ENCODE results near the gene ZC3H10. TPM values are rescaled to one million over a fixed set of nuclear protein-coding genes. Genes with fewer than 3 reads are reported as not detected.
A peak's percentile ranks its signal among the peaks of the same experiment; 100 is the strongest.

ZC3H10 gene
- total RNA-seq, 1 experiment from 2014 or later = 5.6 TPM

GRCh38 chr12:56129206-56129941, 11.3 kb downstream of the ZC3H10 start:
- H3F3A ChIP-seq (ENCODE audit: low read length, unreplicated experiment) = no peaks in the 10 kb centered on the region
- H3K9me3 ChIP-seq (ENCODE audit: low read length) = no peaks in the 10 kb centered on the region
- no peak for TF ChIP-seq EZH2 (IDR thresholded peaks at IDR 0.05; ENCODE audit: low read length, unreplicated experiment)
- no peak for TF ChIP-seq EZH2phosphoT487 (IDR thresholded peaks at IDR 0.05; ENCODE audit: borderline replicate concordance, low read length)
- TF ChIP-seq CTCF (conservative IDR thresholded peaks at IDR 0.05; ENCODE audit: low read depth, low read length) = no peak
- CTCF ChIA-PET = no interaction called here
- peak overlapping the region; percentile 100 for H3K4me2 ChIP-seq (ENCODE audit: low read length)
- H3K4me3 ChIP-seq (ENCODE audit: low read length) = peak overlapping the region; percentile 96
- intact Hi-C loops (cut with micrococcal nuclease) = no loop called here
- H3K9me2 ChIP-seq (replicated peaks; ENCODE audit: low read length) = no peaks in the 10 kb centered on the region
- peak overlapping the region; percentile 85 for H2AFZ ChIP-seq (ENCODE audit: low read length)
- DNase-seq = peak; percentile 62
- BruUV-seq (replicated peaks) = no TSS peak
- no peaks in the 10 kb centered on the region for H3K27me3 ChIP-seq (ENCODE audit: low read length)
- peak; percentile 36 for ATAC-seq
- peaks cover 25% of the 10 kb centered on the region for H3K79me2 ChIP-seq (ENCODE audit: low read length)
- peak overlapping the region; percentile 84 for H3K9ac ChIP-seq (ENCODE audit: low read length)
- POLR2A ChIA-PET (ENCODE audit: unreplicated experiment) = interaction anchor here (0.6 to 0.7 kb wide), 3 partner anchors 29 to 222 kb away, joined by 4 to 6 read pairs (median 5); partner anchors contain the start of gene MYL6
- peaks cover 27% of the 10 kb centered on the region for H3K4me1 ChIP-seq (ENCODE audit: insufficient read depth, low read length)
- no peaks in the 10 kb centered on the region for H4K20me1 ChIP-seq (ENCODE audit: low read length)
- no peak overlapping the region; the same call in 1 of the 2 replicates for H3K27ac ChIP-seq (ENCODE audit: low read length)
- H3K36me3 ChIP-seq (ENCODE audit: low read depth, low read length) = peaks cover 32% of the 10 kb centered on the region

- H3K9ac ChIP-seq (ENCODE audit: low read length) = no peak overlapping the region
- peaks cover 25% of the 10 kb centered on the region for H3K79me2 ChIP-seq (ENCODE audit: low read length)
- peaks cover 32% of the 10 kb centered on the region for H3K36me3 ChIP-seq (ENCODE audit: low read depth, low read length)
- no peaks in the 10 kb centered on the region for H3K27me3 ChIP-seq (ENCODE audit: low read length)
- peak overlapping the region; percentile 96; the same call in 1 of the 2 replicates for H3K4me3 ChIP-seq (ENCODE audit: low read length)
- H4K20me1 ChIP-seq (ENCODE audit: low read length) = no peaks in the 10 kb centered on the region
- no peaks in the 10 kb centered on the region for H3K9me2 ChIP-seq (replicated peaks; ENCODE audit: low read length)
- DNase-seq (no peak), ATAC-seq (no peak)
- peak overlapping the region; percentile 100 for H3K4me2 ChIP-seq (ENCODE audit: low read length)
- no TSS peak for BruUV-seq (replicated peaks)
- ChIA-PET POLR2A (ENCODE audit: unreplicated experiment) (interaction anchor here (0.6 kb wide), 1 partner anchor 223 kb away, joined by 5 read pairs; no protein-coding TSS in a partner anchor), CTCF (no interaction called here)
- no peak for TF ChIP-seq EZH2phosphoT487 (IDR thresholded peaks at IDR 0.05; ENCODE audit: borderline replicate concordance, low read length)
- no peak for TF ChIP-seq EZH2 (IDR thresholded peaks at IDR 0.05; ENCODE audit: low read length, unreplicated experiment)
- no peak for TF ChIP-seq CTCF (conservative IDR thresholded peaks at IDR 0.05; ENCODE audit: low read depth, low read length)
- no peaks in the 10 kb centered on the region for H3K9me3 ChIP-seq (ENCODE audit: low read length)
- H3F3A ChIP-seq (ENCODE audit: low read length, unreplicated experiment) = no peaks in the 10 kb centered on the region
- peaks cover 27% of the 10 kb centered on the region for H3K4me1 ChIP-seq (ENCODE audit: insufficient read depth, low read length)
- H2AFZ ChIP-seq (ENCODE audit: low read length) = no peak overlapping the region
- H3K27ac ChIP-seq (ENCODE audit: low read length) = no peak overlapping the region
- intact Hi-C loops (cut with micrococcal nuclease) = no loop called here
These were observed 12.0 kb downstream of the ZC3H10 start for GRCh38 chr12:56129942-56130495.

GRCh38 chr12:56130876-56131275, 12.8 kb downstream of the ZC3H10 start:
- Histone ChIP-seq H3K4me1 (ENCODE audit: insufficient read depth, low read length) (peaks cover 27% of the 10 kb centered on the region), H4K20me1 (ENCODE audit: low read length) (no peaks in the 10 kb centered on the region), H2AFZ (ENCODE audit: low read length) (no peak overlapping the region), H3K9ac (ENCODE audit: low read length) (no peak overlapping the region), H3K9me2 (replicated peaks; ENCODE audit: low read length) (no peaks in the 10 kb centered on the region), H3K9me3 (ENCODE audit: low read length) (no peaks in the 10 kb centered on the region), H3F3A (ENCODE audit: low read length, unreplicated experiment) (no peaks in the 10 kb centered on the region), H3K27ac (ENCODE audit: low read length) (no peak overlapping the region), H3K4me2 (ENCODE audit: low read length) (peak overlapping the region; percentile 5; the same call in 1 of the 2 replicates), H3K27me3 (ENCODE audit: low read length) (no peaks in the 10 kb centered on the region), H3K79me2 (ENCODE audit: low read length) (peaks cover 25% of the 10 kb centered on the region), H3K4me3 (ENCODE audit: low read length) (no peak overlapping the region), H3K36me3 (ENCODE audit: low read depth, low read length) (peaks cover 32% of the 10 kb centered on the region)
- TF ChIP-seq EZH2phosphoT487 (IDR thresholded peaks at IDR 0.05; ENCODE audit: borderline replicate concordance, low read length) (no peak), CTCF (conservative IDR thresholded peaks at IDR 0.05; ENCODE audit: low read depth, low read length) (no peak), EZH2 (IDR thresholded peaks at IDR 0.05; ENCODE audit: low read length, unreplicated experiment) (no peak)
- ATAC-seq = no peak
- no TSS peak for BruUV-seq (replicated peaks)
- POLR2A ChIA-PET (ENCODE audit: unreplicated experiment) = no interaction called here
- CTCF ChIA-PET = no interaction called here
- intact Hi-C loops (cut with micrococcal nuclease) = no loop called here
- no peak for DNase-seq
